Activated CD8-positive, alpha-beta memory T cell treated with anti-CD3 and anti-CD28 coated beads for 24 hours (primary cell): ENCODE data around the gene PMM2.
"Not testable (repeated sequence)": the region's sequence is repeated elsewhere in the genome, so short reads cannot be mapped to it uniquely, and the experiment has no call there.

Source experiments
- DNase-seq: peaks from one replicate; pipeline ENCODE4 v3.0.0-alpha.2; 2020

PMM2 gene

DNA sequence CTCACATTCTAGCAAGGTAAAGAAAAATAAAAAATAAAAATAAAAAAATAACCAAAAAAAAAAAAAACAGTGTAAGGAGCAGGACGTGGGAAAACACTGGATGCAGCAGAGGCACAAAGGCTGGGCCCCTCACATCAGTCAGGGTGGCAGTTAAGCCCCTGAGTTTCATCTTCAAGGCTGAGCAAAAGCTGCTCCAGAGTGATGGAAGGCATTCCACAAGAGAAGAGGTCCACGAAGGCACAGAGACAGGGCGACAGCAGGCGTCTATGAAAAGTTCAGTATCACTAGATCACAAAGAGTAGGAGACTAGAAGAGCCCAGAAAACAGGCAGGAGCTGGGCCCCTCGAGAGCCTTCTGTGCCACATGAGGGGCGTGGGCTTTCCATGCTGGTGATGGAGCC is 12.2 kb upstream of the PMM2 start:
- no peak for DNase-seq

DNA sequence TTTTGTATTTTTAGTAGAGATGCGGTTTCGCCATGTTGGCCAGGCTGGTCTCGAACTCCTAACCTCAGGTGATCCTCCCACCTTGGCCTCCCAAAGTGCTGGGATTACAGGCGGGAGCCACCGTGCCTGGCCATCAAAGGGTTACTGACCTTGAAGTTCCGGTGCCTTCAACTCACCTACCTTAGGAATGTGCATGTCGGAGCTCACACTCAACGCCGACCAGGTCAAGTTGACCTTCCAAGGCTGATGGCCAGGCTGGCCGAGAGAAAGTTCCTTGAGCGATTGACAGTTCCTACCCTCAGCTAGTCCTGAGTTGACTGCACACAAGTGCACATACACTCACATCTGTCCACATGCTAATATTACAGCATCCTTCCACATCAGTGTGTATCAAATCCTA is 11.3 kb upstream of the PMM2 start:
- not testable (repeated sequence) for DNase-seq

DNA sequence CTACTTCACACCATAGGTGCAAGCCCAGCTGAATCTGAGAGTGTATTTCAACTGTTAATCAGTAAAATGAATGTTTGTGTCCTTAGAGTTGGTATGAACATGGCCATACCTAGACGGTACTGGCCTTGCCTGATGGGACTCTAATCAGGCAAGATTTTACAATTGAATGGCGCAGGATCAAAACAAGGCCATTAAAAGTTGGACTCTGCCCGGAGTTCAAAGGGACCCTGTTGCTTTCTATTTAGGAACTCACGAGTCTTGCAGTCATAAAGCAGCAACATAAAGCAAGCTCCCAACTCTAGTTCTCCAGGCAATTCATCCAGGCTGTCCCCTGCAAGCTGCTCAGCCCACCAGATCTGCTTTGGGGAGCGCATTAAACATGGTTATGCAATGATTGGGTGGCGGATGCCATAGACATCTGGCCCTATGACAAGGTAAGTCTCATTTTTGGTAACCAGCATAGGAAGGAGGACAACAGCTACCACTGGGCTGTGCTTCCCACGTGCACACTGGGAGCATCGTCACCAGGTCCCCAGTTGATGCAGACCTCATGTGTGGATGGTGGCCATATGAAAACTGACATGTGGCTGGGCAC is 9.0 kb upstream of the PMM2 start:
- DNase-seq = no peak

DNA sequence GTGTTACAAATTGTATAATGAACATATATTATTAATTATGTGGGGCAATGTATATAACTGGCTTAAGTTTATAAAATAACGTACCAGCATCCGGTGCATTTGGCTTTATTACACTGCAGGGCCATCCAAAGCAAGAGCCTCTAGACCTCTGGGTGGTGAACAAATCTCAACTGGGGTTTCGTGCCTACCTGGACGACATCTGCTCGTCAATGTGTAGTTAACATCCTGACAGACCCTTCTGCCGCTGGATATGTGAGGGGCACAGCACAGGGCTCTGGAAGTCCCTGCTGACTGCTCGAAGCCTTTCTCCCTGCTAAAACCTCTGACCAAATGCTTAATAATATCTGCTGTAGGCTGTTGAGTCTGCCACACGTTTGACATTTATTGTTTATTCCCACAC is 2.5 kb upstream of the PMM2 start:
- no peak for DNase-seq

DNA sequence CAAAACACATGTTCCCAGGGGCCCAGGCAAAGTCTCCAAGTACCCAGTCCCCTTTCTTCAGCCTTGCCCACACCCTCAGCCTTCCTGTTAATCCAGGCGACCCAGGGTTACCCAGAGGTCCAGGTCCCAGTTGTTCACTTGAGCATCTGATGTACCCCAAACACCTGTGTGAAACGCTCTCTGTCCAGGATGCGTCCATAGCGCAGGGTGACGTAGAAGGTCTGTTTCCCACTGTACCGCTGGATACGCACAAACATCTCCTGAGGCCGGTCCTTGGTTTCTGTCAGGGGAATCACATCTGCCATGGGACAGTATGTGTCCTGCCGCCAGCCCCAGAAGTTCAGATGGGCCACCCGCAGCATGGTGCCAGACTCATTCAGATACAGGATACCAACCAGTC is 1.8 kb upstream of the PMM2 start:
- DNase-seq = no peak

GRCh38 chr16:8796469-8797363 is 923 bp upstream of the PMM2 start:
- DNase-seq = no peak

DNA sequence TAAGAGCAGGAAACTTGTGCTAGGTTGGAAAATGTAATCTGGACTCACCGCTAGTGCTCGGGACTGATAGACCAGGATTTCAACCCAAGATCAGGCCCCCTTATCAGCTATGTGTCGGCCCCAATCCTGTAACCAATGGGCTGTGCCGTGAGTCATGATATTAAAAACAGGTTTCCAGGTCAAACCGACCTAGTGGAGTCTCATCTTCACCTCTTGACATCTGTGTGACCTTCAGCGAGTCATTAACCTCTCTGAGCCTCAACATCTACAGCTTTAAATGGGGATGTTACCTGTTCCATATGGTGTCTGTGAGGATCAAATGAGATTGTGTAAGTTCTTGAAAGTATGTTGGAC is 512 bp downstream of the PMM2 start:
- no peak for DNase-seq

DNA sequence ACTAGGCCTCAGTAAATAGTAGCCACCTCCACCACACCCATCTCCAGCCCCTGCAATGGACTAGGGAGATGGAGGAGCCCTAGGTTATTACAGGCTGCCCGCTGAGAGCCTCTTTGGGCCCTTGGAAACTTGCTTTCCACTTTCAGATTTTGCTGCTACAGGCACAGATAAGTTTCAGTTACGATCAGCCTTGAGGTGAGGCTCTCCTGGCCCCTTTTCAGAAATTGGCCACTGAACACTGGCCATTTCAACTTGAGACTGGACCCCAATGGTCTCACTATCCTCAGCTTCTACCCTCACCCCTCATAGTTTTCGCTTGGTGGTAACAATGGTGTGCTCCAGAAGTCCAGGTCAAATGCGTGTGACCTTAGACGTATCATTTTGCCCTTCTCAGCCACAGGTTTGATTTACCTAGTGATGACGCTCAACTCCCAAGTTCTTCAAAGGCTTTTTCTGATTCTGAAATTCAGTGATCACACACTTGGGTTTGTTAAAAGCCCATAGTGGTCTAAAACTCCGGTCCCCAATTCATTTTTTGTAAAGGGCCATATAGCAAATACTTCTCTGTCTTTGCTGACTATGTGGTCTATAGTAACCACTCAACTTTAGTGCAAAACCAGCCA is 1.0 kb downstream of the PMM2 start:
- DNase-seq = no peak

DNA sequence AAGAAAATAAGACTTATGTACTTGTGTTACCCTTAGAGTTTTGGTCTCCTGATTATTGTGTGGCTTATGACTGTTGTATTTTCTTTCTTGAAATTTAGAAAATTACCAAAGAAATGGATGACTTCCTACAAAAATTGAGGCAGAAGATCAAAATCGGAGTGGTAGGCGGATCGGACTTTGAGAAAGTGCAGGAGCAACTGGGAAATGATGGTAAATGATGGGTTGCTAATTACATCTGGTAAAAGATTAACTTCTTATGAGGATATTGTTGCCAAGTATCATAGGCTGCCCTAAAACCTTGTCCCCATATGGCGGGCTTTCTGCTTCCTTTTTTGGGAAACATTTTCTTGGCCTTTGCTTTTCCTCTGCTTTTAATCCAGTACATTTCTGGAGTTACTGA is 4.1 kb downstream of the PMM2 start:
- DNase-seq = no peak

GRCh38 chr16:8803733-8804132 is 6.1 kb downstream of the PMM2 start:
- not testable (repeated sequence) for DNase-seq

DNA sequence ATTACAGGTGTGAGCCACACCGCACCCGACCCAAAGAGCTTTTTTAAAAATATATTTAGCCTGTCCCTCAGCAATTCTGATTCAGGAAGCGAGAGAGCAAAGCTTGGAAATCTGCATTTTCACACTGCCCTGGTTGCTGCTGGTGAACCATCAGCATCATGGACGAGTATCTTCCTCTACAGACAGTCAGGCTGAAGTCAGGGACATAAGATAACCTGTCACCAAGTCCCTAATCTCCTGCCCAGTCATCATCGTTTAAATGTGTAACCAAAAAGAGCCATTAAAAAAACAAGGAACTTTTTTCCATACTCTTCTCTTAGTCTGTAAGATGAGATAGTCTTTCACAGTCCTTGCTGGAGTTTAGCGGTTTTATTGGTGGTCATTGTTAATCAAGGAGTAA is 6.7 kb downstream of the PMM2 start:
- DNase-seq = no peak

DNA sequence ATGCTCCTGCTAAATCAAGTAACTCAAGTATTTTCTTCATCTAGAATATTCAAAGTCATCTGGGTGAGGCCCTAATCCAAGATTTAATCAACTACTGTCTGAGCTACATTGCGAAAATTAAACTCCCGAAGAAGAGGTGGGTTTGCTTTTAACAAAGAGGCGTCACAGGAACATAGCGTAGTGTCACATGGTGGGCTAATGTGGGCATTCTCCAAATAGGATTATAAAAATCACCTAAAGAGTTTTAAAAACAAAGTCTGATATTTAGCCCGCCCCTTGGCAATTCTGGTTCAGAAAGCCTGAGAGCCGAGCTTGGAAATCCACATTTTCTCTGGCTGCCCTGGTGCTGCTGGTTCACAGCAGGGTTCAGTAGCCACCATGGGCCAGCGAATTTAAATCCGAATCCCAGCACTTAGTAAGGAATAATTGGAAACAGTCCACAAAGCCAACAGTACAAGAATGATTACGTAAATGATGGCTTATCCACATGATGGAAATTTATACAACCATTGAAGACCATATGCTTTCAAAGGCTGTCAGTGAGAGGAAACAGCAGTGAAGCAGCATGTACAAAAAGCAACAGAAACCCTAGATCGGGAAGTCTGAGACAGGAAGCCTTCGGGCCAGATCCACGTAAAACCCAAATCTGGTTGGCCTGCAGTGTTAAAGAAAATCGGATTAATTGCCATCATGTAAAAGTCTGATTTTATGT is 8.8 kb downstream of the PMM2 start:
- DNase-seq = no peak

- DNase-seq = no peak
Measured at GRCh38 chr16:8807189-8807588, 9.6 kb downstream of the PMM2 start.

DNA sequence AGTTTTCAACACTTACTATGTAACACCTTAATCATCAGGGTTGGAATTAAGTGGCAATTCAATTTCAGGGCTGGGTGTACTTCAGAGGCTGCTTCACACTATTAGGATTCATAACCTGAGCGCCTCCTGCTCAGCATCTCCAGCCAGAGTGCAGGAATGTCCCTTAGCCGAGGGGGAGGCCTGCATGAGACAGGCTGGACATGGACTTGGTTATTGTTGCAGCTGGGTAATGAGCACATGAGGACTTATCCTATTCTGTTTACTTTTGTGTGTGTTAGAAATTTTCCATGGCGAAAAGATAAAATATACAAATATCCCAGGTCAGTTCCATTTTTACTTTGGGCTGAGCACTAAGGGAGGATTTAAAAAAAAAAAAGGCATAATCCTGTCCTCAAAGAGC is 10.4 kb downstream of the PMM2 start:
- no peak for DNase-seq

DNA sequence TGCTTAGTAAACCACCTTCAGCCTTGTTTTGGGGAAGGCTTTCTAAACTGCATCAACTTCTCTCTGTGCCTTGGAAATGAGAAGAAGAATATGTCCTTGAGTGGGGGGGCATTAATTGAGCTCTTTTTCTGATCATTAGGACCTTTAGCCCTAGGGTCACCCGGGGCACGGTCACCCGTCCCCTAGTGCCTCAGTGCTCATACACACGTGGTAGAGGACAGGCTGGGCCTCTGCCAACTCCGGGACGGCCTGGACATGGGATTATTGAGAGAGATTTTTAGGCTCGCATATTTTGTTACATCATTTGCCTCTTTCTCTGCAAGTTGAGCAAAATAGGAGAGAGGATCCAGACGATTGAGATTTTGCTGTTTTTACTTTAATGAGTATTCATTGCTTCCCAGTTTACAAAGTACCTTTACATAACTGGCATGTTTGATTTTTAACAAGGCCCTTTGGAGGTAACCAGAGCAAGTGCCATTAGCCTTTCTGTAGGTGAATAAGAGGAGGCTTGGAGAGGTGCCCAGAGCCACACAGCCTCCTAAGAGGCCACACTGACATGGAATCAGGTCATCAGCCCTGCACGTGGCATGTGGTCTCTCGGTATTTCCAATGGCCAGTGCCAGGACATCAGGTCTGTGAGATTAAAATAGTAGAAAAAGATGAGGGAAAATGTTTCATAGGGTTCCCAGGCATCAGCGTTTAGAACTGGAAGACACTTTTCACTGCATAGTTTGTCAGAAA is 11.1 kb downstream of the PMM2 start:
- no peak for DNase-seq

DNA sequence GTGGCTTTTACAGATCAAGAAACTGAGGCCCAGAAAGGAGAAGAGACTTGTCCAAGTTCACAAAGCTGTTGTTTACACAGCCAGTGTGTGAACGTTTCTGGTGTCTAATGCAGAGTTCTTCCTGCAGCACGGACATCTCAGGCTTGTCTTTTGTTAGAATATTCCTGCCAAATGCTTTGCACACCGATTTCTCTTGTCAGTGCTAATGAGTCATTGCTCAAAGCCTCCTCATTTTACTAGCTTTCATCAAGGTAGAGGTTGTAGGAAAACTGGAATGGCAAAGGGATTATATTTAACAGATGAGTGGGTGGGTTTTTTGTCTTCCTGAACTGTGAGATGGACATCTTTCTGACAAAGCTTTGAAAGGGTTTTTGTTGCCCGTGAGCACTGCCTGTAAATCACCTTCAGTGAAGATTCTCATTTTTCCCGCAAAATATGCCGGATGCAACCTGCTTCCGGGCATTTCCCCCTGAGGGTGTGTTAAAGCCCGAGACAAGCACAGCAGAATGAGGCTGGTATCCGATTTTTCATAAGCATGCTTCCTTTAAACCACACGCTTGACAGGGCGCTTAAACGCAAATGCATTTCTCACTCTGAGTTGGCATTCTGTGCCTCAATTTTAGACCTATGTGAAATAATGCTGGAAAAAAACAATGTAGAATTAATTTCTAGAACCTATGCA is 14.7 kb downstream of the PMM2 start:
- no peak for DNase-seq

DNA sequence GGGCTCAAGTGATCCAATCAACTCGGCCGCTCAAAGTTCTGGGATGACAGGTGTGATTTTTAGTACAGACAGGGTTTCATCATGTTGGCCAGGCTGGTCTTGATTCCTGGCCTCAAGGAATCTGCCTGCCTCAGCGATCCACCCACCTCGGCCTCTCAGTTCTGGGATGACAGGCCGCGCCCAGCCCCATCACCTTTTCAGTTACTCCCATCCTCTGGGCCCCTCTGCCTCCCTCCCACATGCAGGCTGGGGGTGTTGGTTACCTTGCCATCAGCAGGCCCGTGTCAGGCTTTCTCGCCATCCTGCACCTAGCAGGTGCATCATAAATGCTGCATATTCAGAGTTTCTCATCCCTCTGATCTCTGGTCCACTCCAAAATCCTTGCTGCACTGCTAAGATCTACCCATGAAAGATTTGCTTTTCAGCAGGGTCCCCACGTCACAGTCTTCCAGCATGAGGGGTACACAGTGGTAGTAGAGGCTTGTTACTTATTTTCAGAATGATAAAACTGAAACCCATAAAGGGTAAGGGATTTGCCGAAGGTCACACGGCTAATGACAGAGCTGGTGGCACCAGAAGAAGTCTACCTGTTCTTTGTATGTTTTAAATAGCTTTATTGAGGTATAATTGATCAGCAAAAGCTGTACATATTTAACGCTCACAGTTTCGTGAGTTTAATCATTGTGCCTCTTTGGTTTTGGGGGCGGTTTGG is 16.6 kb downstream of the PMM2 start:
- DNase-seq = no peak

DNA sequence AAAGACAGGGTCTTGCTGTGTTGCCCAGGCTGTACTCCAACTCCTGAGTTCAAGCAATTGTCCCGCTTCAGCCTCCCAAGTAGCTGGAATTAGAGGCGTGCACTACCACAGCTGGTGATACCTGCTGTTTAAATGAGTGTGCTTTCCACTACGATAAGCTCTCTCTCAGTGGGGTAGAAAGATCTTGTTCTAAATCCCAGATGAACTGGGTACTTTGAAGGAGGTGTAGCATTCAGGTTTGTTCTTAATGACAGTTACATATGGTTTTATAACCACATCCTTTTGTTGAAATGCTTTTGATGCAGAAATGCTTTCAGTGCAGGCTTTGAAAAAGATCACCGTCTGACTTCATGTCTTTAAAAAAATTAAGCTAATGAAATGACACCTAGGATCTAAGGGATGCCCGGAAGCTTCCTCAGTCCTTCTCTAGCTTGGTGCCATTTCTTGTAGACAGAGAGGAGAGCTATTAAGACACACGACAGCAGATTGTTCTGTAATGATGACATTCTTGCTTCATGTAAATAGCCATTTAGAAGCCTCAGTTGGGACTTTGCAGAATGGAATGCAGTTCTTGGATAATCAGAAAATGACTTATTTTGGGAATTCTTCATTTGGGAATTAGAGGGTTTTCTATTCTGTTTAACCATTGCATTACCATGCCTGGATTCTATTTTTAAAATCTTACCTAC is 19.5 kb downstream of the PMM2 start:
- no peak for DNase-seq

DNA sequence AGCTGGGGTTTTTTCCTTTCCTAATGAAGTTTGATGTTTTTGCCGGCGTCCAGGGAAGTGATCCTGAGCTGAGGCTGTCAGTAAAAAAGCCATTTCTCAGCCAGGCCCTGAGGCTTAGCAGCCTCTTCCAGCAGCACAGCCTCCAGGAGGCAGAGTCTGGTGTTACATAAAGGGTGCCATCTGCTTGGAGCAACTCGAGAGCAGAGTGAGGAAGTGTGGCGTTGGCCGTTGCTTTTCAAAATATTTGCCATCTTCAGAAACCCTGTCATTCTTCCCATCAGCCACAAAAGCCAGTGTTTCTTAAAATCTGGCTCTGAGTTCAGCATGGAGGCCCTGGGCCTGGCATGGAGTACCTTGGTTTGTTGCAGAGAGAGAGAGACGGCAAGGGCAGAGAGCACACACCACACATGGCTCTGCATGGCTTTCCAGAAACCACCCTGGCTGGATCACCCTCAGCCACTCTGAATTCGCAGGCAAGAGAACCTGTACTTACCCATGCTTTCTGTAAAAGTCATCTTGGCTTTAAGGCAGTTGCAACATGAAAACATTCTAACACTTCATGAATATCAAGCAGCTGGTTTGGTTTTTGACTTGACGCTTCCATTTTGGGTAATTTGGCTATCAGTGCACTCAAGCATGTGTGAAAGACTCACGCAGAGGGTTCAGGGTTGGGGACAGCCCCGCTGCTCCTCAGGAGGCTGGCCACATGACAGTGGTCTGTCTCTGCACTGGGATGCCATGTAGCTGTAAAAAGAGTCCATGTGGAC is 21.0 kb downstream of the PMM2 start:
- DNase-seq = no peak

- DNase-seq = no peak
Measured at GRCh38 chr16:8819411-8820034, 21.9 kb downstream of the PMM2 start.
